HG02678 (cell line): ENCODE measurements around the gene TRAPPC3.

ENCODE experiments used
- ATAC-seq: cut with Tn5 transposase; IDR thresholded peaks from one replicate; pipeline ENCODE4 v1.9.1; 2021; ENCODE audit warnings: mild to moderate bottlenecking, moderate library complexity; ENCODE audit not compliant: unreplicated experiment

Gene TRAPPC3

GRCh38 chr1:36106269-36106668 lies 43.0 kb downstream of the TRAPPC3 start:
- no peak for ATAC-seq

- ATAC-seq: no peak
Measured at GRCh38 chr1:36101546-36101945, 47.7 kb downstream of the TRAPPC3 start.

GRCh38 chr1:36100376-36100775 lies 48.9 kb downstream of the TRAPPC3 start:
- no peak for ATAC-seq

- no peak for ATAC-seq
Measured at GRCh38 chr1:36099681-36100341, 49.5 kb downstream of the TRAPPC3 start.

GRCh38 chr1:36098650-36099365 lies 50.5 kb downstream of the TRAPPC3 start:
- ATAC-seq: no peak

GRCh38 chr1:36097693-36098585 lies 51.3 kb downstream of the TRAPPC3 start:
- ATAC-seq: no peak

- ATAC-seq: no peak
Measured at GRCh38 chr1:36096500-36097432, 52.5 kb downstream of the TRAPPC3 start.

- ATAC-seq: no peak
Measured at GRCh38 chr1:36095760-36096405, 53.4 kb downstream of the TRAPPC3 start.

- no peak for ATAC-seq
Measured at GRCh38 chr1:36094621-36095061, 54.6 kb downstream of the TRAPPC3 start.

- no peak for ATAC-seq
Measured at GRCh38 chr1:36093929-36094328, 55.4 kb downstream of the TRAPPC3 start.

- no peak for ATAC-seq
Measured at GRCh38 chr1:36093226-36093625, 56.1 kb downstream of the TRAPPC3 start.

GRCh38 chr1:36092798-36093185 lies 56.5 kb downstream of the TRAPPC3 start:
- ATAC-seq: no peak

- ATAC-seq: no peak
Measured at GRCh38 chr1:36092166-36092797, 57.0 kb downstream of the TRAPPC3 start.

GRCh38 chr1:36091698-36092097 lies 57.6 kb downstream of the TRAPPC3 start:
- ATAC-seq: no peak

GRCh38 chr1:36091141-36091540 lies 58.1 kb downstream of the TRAPPC3 start:
- no peak for ATAC-seq

GRCh38 chr1:36089393-36090121 lies 59.7 kb downstream of the TRAPPC3 start:
- ATAC-seq: peak; percentile 8

GRCh38 chr1:36088577-36089392 lies 60.5 kb downstream of the TRAPPC3 start, which contains the start of gene ADPRS:
TSS of gene ADPRS (plus strand) at chr1:36088892. CDS start at chr1:36088905, 13 bp downstream.
- ATAC-seq: peak; percentile 81

GRCh38 chr1:36088265-36088576 lies 61.1 kb downstream of the TRAPPC3 start:
- no peak for ATAC-seq
